Stimulated activated CD8-positive, alpha-beta memory T cell treated with anti-CD3 and anti-CD28 coated beads, Interleukin-7, amount 100 ng/mL, for 24 hours (primary cell): ENCODE measurements around the gene PKD1.

Experiments
- DNase-seq: peaks from one replicate; pipeline ENCODE4 v3.0.0-alpha.2; 2020; ENCODE audit warnings: low read depth

The PKD1 gene

DNA sequence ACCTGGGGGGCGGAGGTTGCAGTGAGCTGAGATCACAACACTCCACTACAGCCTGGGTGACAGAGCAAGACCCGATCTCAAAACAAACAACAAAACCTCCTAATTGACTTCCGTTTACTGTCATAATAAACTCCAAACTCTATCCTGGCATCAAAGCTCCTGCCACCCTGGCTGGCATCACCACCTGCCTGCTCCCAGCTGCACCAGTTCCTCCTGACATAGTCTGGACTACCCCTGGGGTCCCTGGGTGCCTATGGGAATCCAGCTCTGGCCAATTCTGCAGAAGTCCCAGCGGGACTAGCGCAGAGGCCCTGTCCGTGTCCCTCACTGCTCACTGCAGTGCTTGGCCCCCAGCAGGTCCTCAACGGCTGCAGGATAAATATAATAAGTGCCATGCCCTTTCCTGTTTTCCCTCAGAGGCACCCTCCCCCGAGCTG lies 88.8 kb downstream of the PKD1 start:
- no peak for DNase-seq

GRCh38 chr16:2045965-2046892 lies 89.5 kb downstream of the PKD1 start:
- DNase-seq, result no peak

- no peak for DNase-seq
Measured at GRCh38 chr16:2044541-2044940, 91.2 kb downstream of the PKD1 start.

GRCh38 chr16:2043667-2044451 lies 91.8 kb downstream of the PKD1 start:
- DNase-seq, result no peak

- no peak for DNase-seq
Measured at GRCh38 chr16:2042986-2043666, 92.6 kb downstream of the PKD1 start.

- DNase-seq, result no peak
Measured at GRCh38 chr16:2042171-2042985, 93.3 kb downstream of the PKD1 start.

DNA sequence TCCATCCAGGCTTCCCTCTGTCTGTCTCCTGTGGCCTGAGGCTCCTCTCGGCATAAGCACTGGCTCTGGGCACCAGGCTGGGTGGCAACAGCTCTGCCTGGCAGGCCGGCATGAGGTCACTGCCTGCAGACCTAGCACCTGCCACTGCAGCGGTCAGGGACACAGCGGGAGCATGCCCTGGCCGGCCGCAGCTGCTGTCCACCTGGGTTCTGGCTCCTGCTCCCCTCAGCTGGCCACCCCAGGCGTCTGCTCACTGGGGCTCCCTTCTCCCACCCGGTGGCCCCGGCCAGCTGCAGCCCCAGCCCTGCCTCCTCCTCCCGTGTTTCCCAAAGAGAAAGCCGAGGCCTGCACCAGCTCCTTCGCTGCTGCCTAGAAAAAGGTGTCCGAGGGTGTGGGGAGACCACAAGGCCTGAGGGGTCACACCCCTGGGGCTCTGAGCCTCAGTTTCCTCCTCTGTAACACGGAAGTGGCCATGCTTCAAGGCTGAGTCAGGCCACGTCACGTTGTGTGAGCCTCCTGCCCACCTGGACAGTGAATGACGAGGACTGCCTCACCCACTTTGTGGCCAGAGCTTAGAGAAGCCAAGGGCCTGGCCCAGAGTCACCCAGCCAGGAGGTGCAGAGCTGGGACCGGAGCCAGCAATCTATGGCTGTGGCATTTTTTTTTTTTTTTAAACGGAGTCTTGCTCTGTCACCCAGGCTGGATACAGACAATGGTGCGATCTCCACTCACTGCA lies 94.7 kb downstream of the PKD1 start:
- no peak for DNase-seq

DNA sequence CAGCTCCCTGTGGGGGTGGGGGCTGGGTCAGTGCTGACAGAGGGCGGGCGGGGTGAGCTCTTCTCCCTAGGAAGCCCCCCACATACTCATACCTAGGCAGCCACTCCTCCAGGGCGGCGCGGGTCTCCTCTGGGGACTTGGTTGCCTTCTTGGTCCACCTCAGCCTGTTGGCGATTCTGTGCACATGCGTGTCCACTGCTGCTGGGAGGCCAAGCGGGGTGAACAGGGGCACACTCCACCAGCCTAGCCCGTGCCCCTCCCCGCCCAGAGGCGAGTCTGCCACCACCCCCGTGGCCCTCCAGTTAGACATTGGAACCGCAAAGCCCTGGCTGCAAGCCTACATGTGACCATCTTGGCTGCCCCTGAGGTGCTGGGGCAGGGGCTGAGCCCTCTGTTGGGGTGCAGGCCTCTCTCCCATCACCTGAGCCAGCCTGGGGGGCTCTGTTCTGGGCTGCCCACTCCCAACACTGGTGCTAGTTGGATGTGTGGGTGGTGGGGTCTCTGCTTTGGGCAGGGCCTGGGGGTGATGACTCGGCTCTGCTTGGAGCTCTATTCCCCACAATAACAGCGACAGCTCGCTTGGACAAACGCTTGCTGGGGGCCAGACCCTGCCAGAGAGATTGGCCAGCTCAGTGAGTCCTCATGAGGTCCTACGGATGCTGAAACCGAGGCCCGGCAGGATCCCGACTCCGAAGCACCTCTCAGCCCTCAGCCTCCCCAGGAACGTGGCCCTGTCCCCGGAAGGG lies 95.5 kb downstream of the PKD1 start:
- no peak for DNase-seq

GRCh38 chr16:2039274-2040031 lies 96.2 kb downstream of the PKD1 start:
- DNase-seq, result no peak
